Stimulated activated CD4-positive, alpha-beta T cell treated with anti-CD3 and anti-CD28 coated beads, Interleukin-4, amount 100 ng/mL, for 24 hours (primary cell): ENCODE results near the gene NCKAP1.
"Not testable (repeated sequence)": the region's sequence is repeated elsewhere in the genome, so short reads cannot be mapped to it uniquely, and the experiment has no call there.

Source experiments
- DNase-seq: peaks from one replicate; pipeline ENCODE4 v3.0.0-alpha.2; 2020

Gene NCKAP1

DNA sequence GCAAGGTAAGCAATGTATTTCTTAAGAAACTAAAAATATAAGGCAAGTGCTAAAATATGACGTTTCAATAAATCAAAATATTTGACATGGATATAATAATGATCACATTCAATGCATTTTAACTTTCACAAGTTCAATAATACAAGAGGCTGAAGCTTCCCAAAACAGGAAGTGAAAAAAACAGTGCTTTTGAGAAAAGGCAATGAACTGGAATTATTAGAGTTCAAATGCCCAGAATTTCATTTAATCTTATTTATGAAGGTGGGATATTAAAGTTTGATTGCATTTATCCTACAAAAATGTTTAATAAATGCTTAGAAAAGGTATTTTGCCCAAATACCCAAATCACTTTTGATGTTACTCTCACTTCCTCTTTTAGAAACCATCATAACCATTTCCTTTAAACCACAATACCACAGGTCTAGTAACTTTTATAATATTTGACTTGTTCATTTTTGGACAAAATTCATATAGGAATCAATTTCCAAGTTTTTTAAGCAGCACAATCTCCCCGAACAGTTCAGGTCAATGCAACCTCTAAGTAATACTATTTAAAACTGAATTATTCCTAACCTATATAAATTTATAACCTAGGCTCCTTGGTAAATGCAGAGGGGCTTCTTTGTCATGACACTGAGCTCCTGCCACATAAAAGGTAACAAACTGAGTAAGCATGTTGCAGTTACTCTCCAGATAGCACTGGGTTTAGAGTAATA is 2.1 kb downstream of the NCKAP1 start:
- no peak for DNase-seq

DNA sequence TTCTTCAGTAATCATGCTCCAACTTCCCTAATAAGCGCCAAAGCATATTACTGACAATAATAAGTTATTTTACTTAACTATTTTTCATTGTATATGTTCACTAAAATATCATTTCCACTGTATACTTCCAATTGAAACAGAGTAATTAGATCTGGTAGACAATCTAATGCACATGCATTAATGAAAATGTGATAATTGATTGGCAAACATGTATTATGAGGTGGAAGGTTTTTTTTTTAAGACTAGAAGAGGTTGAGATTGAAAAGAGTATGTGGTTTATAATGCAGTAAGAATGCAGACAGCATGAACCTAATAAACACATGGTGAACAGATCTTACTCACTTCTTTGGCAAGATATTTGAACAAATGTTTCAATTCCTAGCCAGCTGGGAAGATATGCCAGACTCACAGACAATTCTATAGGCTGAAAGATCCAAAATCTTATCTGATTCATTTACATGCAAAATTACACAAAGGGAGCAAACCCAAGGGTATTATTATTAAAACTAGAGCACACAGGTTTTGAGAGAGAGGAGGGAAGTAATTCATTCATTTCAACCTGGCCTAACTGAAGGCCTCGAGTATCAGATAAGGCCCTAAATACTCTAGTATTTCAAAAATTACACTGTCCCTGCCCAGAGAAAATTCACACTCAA is 2.8 kb downstream of the NCKAP1 start:
- no peak for DNase-seq

DNA sequence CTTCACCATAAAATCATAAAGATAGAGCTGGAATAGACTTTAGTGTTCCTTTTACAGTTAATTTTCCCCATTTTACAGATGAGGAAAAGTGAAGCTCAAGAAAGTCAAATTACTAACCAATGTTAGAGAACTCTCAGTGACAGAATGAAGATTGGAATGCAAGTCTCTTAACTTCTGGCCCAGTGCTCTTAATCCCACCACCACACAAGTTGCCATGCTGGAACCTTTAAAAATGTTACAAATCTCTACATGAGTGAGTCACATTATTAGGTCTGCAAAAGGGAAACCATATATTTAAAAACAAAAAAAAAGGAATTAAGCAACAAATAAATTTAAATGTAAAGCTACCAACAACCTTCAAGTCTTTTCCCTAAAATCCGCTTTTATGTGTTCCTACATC is 3.5 kb downstream of the NCKAP1 start:
- DNase-seq, result no peak

DNA sequence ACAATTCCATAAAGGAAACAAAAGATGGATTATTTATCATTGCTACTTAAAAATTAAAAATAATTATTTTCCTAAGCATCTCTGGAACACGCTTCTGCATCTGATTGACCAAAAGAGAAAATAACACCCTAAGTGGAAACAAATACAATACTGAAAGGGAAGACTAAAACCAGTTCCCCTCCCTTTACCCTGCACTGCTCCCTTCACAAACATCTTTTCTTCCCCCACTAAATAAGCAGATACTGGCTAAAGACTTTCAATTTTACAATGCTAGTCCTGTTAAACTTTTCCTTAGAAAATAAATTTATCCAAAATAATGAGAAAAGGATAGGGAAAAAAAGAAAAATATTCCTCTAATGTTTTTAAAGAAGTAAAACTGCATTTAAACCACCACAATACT is 4.3 kb downstream of the NCKAP1 start:
- no peak for DNase-seq

DNA sequence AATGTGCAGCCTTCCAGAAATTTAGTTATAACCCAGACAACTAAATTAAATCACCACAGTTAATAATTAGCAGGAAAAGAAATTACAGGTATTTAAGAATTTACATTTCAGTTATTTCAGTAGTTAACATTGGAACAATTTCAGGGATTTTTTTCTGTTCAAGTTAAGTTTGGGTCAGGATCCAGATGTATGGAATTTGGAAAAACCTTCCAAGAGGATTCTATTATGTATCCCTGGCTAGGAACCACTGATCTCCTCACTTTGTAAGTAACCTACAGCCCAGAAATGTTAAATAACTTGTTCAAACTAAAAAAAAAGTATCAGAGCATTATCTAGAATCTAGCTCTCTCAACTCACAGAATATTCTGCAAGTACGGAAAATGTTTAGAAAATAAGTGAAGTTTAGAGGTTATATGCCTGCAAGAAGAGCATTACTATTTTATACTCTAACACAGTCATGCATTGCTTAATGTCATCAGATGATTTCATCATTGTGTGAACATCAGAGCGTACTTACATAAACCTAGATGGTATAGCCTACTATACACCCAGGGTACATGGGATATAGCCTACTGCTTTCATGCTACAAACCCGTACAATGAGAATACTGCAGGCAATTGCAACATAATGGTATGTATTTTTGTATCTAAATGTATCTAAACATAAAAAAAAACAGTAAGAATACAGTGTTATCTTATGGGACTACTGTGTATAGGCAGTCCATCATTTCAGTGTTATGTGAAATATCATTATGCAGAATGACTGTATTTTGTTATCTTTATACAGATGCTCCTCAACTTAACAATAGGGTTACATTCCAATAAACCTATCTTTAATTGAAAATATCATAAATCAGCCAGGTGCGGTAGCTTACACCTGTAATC is 6.1 kb downstream of the NCKAP1 start:
- DNase-seq, result no peak

DNA sequence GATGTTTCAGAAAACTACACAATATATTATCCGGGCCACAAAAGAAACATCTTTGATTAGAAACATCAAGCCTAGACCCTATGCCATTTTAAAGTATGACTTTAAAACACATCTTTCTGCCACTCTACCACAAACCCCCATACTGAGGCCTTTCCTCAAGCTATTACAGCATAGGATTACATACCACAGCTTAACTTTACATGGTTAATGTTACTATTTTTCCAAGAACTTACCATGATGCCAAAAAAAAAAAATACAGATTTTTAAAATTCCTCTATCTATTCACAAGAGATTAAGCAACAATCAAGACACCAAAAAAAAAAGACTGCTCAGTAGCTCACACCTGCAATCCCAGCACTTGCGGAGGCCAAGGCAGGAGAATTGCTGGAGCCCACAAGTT is 9.0 kb downstream of the NCKAP1 start:
- no peak for DNase-seq

DNA sequence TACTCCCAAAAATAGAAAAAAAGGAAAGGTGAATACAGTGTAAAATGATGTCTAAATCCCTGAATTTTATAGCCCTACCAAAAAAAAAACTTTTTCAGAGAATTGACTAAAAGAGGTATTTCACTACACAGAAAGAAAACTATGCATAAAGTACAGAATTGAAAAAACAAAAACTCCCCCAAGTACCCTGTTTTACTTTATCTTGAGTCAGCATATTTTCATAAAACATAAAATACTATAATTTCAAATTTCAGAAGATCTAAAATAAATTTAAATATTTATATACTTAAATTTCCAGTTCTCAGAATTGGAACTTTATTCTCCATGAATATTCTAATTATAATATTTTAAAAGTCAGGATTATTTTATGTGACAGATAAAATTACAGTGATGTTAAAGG is 10.1 kb downstream of the NCKAP1 start:
- no peak for DNase-seq

DNA sequence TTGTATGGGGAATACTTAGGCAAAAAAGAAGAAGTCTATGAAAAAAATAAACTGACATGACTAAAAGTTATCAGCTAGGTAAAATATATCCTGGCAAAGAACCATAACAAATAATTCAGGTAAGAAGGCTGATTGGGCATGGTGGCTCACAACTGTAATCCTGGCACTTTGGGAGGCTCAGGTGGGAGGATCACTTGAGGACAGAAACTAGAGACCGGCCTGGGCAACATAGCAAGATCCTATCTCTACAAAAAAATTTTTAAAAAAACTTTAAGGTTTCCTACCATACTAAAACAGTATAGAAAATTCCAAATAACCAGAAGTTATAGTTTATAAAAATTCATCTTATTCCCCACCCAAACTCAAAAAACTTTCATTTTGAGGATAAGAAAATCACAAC is 10.8 kb downstream of the NCKAP1 start:
- no peak for DNase-seq

DNA sequence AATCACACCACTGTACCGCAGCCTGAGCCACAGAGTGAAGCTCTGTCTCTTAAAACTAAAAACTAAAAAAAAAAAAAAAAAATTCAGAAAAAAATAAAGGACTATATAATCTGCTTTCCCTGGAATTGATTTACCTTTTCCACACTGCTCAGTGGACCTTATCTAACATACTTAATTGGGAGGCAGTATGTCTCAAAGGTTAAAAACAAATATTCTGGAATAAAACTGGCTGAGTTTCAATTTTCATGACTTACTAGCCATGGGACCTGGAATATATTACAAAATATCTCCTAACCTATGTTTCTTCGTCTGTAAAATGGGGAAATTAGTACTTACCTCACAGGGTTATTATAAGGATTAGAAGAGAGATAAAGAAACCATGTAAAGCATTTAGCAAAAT is 11.8 kb downstream of the NCKAP1 start:
- no peak for DNase-seq

DNA sequence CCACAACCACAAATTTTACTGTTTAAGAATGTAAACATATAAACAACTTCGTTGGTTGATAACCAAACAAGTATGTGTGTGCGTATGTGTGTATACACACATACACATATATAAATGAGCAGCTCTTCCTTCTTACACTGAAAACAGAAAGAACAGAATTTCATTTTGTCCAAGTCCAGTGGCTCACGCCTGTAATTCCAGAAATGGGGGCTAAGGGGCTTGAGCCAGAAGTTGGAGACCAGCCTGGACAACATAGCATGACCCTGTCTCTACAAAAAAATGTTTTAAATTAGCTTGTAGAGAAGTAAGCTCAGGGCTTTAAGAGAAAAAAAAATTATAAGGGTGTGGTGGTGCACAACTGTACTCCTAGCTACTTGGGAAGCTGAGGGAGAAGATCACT is 12.3 kb downstream of the NCKAP1 start:
- no peak for DNase-seq

DNA sequence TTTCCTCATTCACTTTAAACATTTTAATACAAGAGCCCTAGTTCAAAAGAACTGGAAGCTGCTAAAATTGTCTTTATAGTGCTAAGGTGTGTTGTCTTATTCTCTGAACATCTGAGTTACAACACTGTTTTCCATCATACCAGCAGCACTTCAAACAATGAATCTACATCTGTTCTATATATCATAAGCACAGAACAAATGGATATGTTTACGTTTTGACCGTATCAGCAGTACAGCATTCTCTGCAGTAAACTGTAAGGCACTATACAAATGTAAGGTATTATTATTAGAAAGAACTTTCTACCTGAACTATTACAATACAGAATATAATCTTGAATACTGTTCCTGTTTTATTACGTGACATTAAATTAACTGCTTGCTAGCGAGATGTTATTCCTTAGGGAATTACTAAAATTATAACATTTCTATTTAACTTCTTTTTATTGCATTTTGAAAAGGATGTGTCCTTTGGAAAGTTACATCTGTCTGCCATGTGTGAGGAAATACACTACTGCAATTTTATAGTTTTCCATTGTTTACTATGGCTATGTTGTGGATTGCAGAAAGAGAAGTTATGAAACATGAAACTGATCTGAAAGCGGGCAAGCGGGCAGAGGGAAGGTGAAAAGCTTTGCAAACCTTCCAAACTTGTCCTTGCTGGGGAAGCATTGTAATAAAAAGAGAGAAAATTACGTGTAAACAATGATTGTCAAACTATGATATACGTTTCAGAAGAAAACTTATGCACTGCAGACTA is 13.7 kb downstream of the NCKAP1 start:
- DNase-seq, result no peak

DNA sequence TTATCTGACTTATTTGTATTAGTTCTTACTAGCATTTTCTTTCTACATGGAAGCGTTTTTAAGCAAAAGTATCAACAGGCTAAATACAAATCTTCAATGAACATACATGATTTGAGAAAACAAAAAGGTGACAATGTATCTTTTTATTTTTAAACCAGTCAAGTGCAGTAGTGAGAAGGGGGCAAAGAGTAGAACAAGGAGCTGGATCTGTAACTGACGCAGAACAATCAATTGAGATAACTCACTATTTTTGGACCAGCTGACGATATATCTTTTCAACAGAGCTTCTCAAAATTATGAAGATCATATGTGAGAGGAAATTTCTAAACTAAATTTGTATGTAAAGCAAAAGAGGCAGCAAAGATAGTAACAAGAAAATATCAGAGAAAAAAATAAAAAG is 15.5 kb downstream of the NCKAP1 start:
- DNase-seq, result no peak

DNA sequence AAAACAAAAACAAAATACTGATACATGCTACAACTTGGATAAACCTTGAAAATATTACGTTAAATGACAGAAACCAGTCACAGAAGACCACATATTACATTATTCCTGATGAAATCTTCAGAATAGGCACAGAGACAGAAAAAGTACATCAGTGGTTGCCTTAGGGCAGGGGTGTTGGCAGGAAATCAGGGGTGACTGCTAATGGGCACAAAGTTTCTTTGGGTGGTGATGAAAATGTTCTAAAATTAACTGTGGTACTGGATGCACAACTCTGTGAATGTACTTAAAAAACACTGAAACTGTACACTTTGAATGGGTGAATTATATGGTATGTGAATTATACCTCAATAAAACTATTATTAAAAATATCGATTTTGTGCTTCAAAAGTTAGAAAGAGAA is 16.6 kb downstream of the NCKAP1 start:
- DNase-seq, result no peak

DNA sequence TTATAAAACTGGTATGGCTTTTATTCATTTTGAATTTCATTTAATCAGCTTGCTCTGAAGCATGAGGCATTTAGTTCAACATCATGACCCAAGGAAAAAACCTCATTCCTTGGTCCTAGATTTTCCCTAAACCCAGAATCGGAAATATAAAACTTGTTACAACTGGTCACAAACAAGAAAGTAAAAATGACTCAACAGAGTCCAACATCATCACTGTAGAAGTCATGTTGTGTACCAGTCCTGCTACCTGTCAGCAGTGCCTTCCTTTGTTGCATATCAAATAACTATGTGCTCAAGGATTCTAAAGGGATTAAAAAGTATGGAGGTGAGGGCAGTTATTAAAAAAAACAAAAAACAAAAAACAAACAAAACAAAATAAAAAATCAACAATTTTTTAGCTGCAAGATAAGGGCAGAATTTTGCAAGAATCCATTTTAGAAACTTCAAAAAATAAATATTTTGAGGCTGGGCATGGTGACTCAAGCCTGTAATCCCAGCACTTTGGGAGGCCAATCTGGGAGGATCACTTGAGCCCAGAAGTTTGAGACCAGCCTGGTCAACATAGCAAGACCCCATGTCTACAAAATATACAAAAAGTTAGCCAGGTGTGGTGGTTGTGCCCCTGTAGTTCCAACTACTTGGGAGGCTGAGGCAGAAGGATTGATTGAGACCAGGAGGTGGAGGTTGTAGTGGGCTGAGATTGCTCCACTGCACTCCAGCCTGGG is 18.4 kb downstream of the NCKAP1 start:
- DNase-seq, result no peak

DNA sequence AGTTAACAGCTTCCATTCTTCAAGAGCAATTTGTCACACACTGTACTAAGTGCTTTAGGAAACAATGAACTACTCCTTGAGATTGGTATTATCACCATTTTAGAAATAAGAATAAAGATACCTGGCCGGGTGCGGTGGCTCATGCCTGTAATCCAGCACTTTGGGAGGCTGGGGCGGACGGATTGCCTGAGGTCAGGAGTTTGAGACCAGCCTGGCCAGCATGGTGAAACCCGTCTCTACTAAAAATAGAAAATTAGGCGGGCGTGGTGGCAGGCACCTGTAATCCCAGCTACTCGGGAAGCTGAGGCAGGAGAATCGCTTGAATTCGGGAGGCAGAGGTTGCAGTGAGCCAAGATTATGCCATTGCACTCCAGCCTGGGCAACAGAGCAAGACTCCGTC is 20.4 kb downstream of the NCKAP1 start:
- DNase-seq, result not testable (repeated sequence)

DNA sequence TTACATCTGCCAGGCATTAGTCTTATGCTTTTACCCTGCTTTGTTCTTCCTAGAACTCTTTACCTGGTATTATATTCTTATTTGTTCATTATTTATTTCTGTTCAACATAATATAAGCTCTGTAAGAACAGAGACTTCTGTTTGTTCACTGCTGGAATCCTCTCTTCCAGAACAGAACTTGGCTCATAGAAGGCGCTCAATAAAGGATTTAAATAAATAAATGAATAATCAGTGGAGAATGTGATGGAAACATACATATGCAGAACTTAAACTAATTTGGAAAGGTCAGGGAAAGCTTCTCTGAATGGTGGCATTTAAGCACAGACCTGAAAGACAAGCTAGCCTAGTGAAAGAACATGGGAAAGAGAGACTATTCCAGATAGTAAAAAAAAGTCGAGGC is 24.3 kb downstream of the NCKAP1 start:
- DNase-seq, result no peak

DNA sequence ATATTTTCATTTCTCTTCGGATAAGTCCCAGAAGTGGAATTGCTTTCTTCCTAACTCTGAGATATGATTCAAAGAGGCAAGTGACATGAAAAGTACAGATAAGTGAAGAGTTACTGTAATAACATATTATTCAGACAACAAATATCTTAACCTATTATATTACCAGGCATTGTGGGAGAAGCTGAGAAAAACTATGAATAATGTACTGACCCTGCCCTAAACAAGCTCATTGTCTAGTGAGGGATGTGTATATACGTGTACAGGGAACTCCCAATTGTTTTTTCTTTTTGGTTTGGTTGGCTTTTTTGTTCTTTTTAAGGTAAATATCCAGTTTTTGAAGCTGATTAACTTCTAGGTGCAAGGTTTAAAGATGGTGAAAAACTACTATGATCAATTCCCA is 26.5 kb downstream of the NCKAP1 start:
- DNase-seq, result no peak

DNA sequence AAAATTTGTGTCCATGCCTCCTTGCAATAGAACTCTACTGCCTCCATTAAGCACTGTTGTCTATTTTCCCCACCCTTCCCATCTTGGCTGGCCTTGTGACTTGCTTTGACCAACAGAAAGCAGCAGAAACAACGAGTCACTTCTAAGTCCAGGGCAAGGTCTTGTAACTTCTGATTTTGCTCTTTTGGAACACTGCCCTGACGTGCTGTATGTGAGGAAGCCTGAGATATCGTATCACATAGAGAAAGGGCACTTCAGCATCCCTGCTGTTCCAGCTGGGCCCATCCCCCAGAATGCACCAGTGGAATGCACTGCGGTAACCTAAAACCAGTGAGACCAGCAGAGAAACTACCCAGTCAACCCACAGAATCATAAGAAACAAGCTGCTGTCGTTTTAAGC is 28.1 kb downstream of the NCKAP1 start:
- no peak for DNase-seq

DNA sequence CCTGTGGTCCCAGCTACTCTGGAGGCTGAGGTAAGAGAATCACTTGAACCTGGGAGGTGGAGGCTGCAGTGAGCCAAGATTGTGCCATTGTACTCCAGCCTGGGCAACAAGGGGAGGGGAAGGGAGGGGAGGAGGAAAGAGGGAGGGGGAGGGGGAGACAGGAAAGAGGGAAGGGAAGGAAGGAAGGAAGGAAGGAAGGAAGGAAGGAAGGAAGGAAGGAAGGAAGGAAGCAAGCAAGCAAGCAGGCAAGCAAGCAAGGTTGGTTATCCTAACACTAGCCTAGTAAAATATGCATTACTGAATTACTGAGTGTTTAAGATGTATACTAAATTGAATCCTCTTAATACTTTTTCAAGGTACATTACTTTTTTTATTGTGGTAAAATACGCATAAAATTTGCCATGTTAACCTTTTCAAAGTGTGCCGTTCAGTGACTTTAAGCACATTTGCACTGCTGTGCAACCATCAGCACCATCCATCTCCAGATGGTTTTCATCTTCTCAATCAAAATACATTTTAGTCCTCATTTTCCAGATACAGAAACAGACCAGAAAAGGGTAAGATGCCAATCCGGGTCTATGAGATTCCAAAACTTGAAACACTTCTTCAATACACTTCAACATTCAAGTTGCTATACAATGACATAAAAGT is 28.9 kb downstream of the NCKAP1 start:
- DNase-seq, result no peak

DNA sequence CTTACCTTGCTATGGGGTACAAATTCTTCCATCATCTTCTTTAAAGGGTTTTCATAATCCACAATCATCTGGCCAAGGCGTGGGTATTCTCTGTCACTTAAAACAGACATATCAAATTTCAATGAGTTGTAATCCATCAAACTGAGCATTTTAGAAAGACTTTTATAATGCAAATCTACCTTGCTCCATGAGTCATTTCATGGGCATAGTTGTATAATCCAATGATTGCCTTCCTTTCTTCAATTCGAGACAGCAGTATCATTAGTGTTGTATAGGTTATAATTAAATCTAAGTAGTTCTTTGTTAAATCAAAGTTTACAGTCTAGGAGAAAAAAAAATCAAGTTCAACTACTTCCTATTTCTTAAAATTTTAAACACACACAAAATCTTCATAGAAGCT is 36.3 kb downstream of the NCKAP1 start:
- no peak for DNase-seq

DNA sequence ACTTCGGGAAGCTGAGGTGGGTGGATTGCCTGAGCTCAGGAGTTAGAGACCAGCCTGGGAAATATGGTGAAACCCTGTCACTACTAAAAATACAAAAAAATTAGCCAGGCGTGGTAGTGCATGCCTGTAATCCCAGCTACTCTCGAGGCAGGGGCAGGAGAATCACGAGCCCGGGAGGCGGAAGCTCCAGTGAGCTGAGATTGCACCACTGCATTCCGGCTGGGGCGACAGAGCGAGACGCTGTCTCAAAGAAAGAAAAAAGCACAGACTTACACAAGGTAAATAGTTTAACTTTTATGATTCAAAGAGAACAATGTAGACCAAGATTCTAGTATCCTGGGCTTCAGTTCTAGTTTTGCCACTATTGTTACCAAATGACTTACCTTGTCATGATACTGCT is 37.4 kb downstream of the NCKAP1 start:
- no peak for DNase-seq
